Bone marrow (tissue), 2 donors: Measurements from ENCODE around the gene LRP2.
"Not testable (repeated sequence)": the region's sequence is repeated elsewhere in the genome, so short reads cannot be mapped to it uniquely, and the experiment has no call there.

Experiments
- DNase-seq, 2 donors: peaks; one replicate each; lab custom pipeline; 2025; lab: John Stamatoyannopoulos, UW

LRP2 gene

GRCh38 chr2:169362118-169362893 is at the start of gene LRP2:
LRP2 (minus strand) TSS chr2:169362534; CDS start chr2:169362399, 135 bp downstream.
- no peak for DNase-seq

DNA sequence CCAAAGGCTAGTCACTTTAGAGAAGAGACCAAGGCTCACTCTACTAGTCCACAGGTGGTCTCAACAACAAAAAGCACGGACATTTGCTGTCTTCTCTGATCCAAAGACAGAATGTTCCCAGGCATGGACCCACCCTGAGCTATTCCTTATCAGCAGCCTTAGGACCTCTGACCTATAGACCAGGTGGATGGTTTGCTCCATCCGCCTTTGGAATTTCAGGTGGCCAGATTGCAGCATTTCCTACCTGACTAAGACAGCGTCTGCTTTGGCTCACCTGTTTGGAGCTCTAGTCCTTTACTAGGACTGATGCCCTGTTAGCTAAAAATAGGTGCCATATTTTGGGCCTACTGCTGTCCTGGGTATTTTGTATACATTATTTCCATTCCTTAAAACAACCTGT is 44.6 kb upstream of the LRP2 start:
- no peak for DNase-seq

DNA sequence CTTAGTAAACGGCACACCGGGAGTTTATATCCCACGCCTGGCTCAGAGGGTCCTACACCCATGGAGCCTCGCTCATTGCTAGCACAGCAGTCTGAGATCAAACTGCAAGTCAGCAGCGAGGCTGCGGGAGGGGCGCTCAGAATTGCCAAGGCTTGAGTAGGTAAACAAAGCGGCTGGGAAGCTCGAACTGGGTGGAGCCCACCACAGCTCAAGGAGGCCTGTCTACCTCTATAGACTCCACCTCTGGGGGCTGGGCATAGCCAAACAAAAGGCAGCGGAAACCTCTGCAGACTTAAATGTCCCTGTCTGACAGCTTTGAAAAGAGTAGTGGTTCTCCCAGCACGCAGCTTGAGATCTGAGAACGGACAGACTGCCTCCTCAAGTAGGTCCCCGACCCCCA is 37.2 kb upstream of the LRP2 start:
- not testable (repeated sequence) for DNase-seq

DNA sequence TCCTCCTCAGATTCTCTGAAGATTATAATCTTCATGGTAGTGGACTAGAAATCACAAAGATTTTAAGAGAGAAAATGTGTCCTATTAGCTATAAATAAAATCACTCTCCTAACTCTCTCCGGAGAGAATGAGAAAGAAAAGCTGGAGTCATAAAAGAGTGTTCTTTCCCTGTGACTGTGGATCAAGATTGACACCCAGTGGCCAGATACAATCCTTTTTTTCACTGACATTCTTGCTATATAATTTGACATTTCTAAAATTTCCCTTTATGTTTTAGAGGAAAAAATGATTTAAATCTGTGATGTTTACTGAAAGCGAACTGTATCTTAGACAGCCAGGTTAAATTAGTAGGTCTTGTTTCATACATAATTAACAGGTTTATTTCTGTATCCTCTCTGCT is 35.4 kb upstream of the LRP2 start:
- DNase-seq = no peak

- DNase-seq = no peak
Measured at GRCh38 chr2:169395821-169396374, 33.6 kb upstream of the LRP2 start.

- no peak for DNase-seq
Measured at GRCh38 chr2:169393068-169393590, 30.8 kb upstream of the LRP2 start.

GRCh38 chr2:169391236-169391635 is 28.9 kb upstream of the LRP2 start:
- no peak for DNase-seq

- no peak for DNase-seq
Measured at GRCh38 chr2:169388161-169388560, 25.8 kb upstream of the LRP2 start.

DNA sequence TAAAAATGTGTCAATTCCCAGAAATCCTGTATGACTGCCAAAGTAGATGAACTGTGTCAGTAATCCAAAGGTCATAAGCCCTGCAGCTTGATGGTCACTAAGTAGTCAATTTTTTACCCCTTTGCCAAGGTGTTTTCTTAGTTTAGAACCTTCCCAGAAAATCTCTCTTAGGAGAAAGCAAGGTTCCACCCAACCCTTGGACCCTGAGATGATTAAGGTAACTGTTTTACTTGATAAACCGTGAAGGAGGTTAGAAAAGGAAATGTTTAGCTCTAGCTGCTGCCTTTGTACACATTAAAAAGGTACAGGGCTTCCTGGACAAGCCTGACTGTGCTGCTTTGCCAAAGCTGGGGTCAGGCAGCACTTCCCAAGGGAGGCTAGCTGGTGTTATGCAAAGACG is 24.4 kb upstream of the LRP2 start:
- DNase-seq = no peak

DNA sequence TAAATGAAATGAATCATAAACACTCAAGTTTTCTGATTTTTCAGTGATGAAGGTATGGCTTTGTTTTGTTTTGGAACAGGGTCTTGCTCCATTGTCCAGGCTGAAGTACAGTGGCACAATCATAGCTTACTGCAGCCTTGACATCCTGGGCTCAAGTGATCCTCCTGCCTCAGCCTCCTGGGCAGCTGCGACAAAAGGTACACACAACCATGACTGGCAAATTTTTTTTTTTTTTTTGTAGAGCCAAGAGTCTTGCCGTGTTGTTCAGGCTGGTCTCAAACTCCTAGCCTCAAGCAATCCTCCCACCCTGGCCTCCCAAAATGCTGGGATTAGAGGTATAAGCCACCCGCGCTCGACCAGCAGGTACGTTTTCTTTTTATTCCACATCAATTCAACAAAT is 22.5 kb upstream of the LRP2 start:
- no peak for DNase-seq

DNA sequence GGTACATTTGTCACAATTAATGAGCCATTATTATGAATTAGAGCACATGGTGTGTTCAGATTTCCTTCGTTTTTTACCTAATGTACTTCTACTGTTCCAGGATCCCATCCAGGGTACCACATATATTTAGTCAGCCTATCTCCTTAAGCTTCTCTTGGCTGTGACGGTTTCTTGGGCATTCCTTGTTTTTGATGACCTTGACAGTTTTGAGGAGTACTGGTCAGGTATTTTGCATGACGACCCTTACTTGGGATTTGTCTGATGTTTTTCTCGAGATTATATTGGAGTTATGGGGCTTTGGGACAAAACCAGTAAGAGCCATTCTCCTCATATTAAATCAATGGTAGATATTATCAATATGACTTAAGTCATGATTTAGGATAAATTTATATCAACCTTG is 10.2 kb upstream of the LRP2 start:
- DNase-seq = no peak

- no peak for DNase-seq
Measured at GRCh38 chr2:169366066-169366465, 3.7 kb upstream of the LRP2 start.

- peak in 1 of 2 donors; percentile 7 for DNase-seq
Measured at GRCh38 chr2:169365029-169365480, 2.7 kb upstream of the LRP2 start.

DNA sequence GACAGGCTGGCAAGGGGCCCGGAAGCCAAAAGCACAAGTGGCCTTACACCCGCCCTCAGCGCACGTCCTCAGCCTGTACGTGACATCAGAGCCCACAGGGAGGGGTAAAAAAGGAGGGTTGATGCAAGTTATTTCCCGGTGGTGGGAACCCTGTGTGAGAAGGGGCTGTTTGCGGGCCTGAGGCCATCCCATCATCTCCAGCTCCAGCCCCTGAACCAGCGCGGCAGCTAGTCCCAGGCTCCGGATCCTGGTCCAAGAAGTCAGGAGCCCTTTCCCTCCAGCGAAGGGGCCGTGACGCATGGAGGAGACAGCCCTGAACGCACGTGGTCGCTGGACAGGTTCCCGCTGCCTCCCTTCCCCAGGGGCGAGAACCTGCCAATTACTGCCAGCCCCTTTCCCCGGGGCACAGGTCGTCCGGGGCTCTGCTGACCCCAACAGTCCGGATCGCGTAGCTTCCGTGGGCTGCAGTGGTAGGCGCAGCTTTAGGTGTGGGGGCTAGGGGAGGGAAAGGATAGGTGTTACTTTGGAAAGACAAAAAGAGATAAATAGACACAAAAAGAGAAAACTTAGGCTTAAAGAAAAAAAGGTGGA is 1.3 kb upstream of the LRP2 start:
- DNase-seq = no peak

GRCh38 chr2:169362894-169363559 is 693 bp upstream of the LRP2 start:
- DNase-seq = no peak

DNA sequence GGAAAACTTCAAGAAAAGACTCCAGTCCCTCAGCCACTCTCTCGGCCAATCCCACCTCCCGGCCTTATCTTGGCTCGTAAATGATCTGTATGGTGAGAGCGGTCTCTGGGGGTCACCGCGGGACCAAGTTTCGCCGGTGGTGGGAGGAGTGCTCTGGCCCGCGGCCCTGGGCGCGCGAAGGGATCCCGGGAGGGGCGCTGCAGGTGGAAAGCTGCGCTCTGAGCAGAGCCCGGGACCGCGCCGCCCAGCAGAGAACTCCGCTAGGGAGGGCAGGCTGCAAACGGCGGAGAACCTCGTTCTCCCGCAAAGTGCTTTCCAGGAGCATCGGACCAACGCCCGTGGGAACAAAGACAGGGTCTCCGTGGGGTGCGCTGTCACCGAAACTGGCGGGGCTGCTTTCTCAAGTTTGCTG is 622 bp downstream of the LRP2 start:
- DNase-seq = no peak

- DNase-seq = no peak
Measured at GRCh38 chr2:169360984-169361705, 1.2 kb downstream of the LRP2 start.

GRCh38 chr2:169358016-169358415 is 4.3 kb downstream of the LRP2 start:
- no peak for DNase-seq

- DNase-seq = no peak
Measured at GRCh38 chr2:169354244-169354643, 8.1 kb downstream of the LRP2 start.

GRCh38 chr2:169351725-169352124 is 10.6 kb downstream of the LRP2 start:
- DNase-seq = no peak

DNA sequence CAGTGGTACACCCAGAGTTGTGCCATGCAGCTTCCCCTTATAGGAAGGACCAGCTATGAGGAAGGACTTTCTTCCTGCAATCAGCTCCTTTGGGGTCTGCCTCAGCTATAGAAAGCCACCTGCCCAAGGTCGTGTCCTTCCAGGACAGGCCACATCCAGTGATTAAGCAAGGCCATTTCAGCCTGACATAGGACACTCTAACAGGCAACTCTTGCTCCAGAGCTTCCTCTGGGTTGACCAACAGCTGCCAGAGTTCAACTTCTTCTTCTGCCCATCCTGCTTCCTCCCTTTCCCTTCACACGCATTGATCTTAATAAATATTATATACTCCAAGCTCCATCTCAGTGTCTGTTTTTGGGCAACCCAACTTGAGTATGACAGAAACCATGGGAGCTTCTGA is 12.8 kb downstream of the LRP2 start:
- no peak for DNase-seq
